T-helper 1 cell treated with Interleukin-12 subunit alpha and Interleukin-12 subunit beta and Interleukin-4 antibody, amounts not matched to agents 30 μg/mL and 1 μg/mL, for 36 hours (primary cell): ENCODE data around the gene PCDHGB6.
"Not testable (repeated sequence)": the region's sequence is repeated elsewhere in the genome, so short reads cannot be mapped to it uniquely, and the experiment has no call there.

Experiments
- H3K27ac Mint-ChIP-seq: one replicate; pipeline ENCODE4 v1.8.0; 2021; ENCODE audit warnings: mild to moderate bottlenecking, mixed read lengths
- H3K27me3 Mint-ChIP-seq: one replicate; pipeline ENCODE4 v1.8.0; 2021; ENCODE audit warnings: low read depth, mixed read lengths
- H3K36me3 Mint-ChIP-seq: one replicate; pipeline ENCODE4 v1.8.0; 2021; ENCODE audit warnings: low read depth, mixed read lengths
- H3K4me1 Mint-ChIP-seq: one replicate; pipeline ENCODE4 v1.8.0; 2021; ENCODE audit warnings: low read depth, mixed read lengths
- H3K4me3 Mint-ChIP-seq: one replicate; pipeline ENCODE4 v1.8.0; 2021; ENCODE audit warnings: mild to moderate bottlenecking, moderate library complexity, mixed read lengths
- H3K9me3 Mint-ChIP-seq: one replicate; pipeline ENCODE4 v1.8.0; 2021; ENCODE audit warnings: mixed read lengths

The PCDHGB6 gene

DNA sequence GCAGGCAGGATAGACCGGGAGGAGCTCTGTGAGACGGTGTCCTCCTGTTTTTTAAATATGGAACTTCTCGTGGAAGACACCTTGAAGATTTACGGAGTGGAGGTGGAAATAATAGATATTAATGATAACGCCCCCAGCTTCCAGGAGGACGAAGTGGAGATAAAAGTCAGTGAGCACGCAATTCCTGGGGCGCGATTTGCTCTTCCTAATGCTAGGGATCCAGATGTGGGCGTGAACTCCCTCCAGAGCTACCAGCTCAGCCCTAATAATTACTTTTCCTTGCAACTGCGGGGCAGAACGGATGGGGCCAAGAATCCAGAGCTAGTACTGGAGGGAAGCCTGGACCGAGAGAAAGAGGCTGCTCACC, 13.7 kb downstream of the PCDHGB6 start:
- peak overlapping the region; percentile 77 for H3K4me3 Mint-ChIP-seq
- no peaks in the 10 kb centered on the region for H3K36me3 Mint-ChIP-seq
- H3K27ac Mint-ChIP-seq, result no peak overlapping the region
- peaks cover 67% of the 10 kb centered on the region for H3K27me3 Mint-ChIP-seq
- peaks cover 8% of the 10 kb centered on the region for H3K4me1 Mint-ChIP-seq
- peaks cover 28% of the 10 kb centered on the region for H3K9me3 Mint-ChIP-seq

- Mint-ChIP-seq H3K4me1 (peaks cover 6% of the 10 kb centered on the region), H3K27ac (no peak overlapping the region), H3K4me3 (no peak overlapping the region), H3K27me3 (peaks cover 60% of the 10 kb centered on the region), H3K9me3 (peaks cover 27% of the 10 kb centered on the region), H3K36me3 (no peaks in the 10 kb centered on the region)
These were observed 15.0 kb downstream of the PCDHGB6 start for GRCh38 chr5:141422742-141423291.

DNA sequence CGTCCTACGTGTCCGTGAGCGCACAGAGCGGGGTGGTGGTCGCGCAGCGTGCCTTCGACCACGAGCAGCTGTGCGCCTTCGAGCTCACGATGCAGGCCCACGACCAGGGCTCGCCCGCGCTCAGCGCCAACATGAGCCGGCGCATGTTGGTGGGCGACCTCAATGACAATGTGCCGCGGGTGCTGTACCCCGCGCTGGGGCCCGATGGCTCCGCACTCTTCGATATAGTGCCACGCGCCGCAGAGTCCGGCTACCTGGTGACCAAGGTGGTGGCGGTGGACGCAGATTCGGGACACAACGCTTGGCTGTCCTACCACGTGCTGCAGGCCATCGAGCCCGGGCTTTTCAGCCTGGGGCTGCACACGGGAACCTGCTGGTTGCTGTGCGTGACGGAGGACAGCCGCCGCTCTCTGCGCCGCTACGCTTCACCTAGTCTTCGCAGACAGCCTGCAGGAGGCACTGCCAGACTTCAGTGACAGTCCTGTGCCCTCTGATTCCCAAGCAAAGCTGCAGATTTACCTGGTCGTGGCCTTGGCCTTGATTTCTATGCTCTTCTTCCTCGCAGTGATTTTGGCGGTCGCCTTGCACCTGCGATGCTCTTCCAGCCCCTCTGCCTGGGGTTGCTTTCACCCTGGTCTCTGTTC, 20.1 kb downstream of the PCDHGB6 start:
- H3K27me3 Mint-ChIP-seq, result peaks cover 43% of the 10 kb centered on the region

GRCh38 chr5:141430332-141431113, 22.7 kb downstream of the PCDHGB6 start, which contains the start of gene PCDHGA12:
Gene PCDHGA12, plus strand, starts transcription at chr5:141430507. Its CDS starts 253 bp downstream, at chr5:141430760.
- Mint-ChIP-seq H3K4me3 (peak within 1 kb of the TSS; percentile 77), H3K27me3 (peaks cover 29% of the 10 kb centered on the region), H3K27ac (peak within 1 kb of the TSS; percentile 73), H3K36me3 (peaks cover 5% of the 10 kb centered on the region), H3K9me3 (peaks cover 21% of the 10 kb centered on the region), H3K4me1 (peaks cover 6% of the 10 kb centered on the region)

More for the DNA sequence above, 20.1 kb downstream of the PCDHGB6 start:
- H3K27ac Mint-ChIP-seq, result no peak overlapping the region
- peaks cover 2% of the 10 kb centered on the region for H3K36me3 Mint-ChIP-seq
- H3K4me1 Mint-ChIP-seq, result peaks cover 3% of the 10 kb centered on the region
- H3K4me3 Mint-ChIP-seq, result no peak overlapping the region
- H3K9me3 Mint-ChIP-seq, result peaks cover 19% of the 10 kb centered on the region

DNA sequence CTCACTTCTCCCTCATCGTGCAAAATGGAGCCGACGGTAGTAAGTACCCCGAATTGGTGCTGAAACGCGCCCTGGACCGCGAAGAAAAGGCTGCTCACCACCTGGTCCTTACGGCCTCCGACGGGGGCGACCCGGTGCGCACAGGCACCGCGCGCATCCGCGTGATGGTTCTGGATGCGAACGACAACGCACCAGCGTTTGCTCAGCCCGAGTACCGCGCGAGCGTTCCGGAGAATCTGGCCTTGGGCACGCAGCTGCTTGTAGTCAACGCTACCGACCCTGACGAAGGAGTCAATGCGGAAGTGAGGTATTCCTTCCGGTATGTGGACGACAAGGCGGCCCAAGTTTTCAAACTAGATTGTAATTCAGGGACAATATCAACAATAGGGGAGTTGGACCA, 23.5 kb downstream of the PCDHGB6 start:
- Mint-ChIP-seq H3K36me3 (peaks cover 5% of the 10 kb centered on the region), H3K9me3 (peaks cover 21% of the 10 kb centered on the region), H3K27ac (no peak overlapping the region), H3K4me1 (peaks cover 6% of the 10 kb centered on the region), H3K27me3 (peaks cover 29% of the 10 kb centered on the region), H3K4me3 (peak overlapping the region; percentile 62)

DNA sequence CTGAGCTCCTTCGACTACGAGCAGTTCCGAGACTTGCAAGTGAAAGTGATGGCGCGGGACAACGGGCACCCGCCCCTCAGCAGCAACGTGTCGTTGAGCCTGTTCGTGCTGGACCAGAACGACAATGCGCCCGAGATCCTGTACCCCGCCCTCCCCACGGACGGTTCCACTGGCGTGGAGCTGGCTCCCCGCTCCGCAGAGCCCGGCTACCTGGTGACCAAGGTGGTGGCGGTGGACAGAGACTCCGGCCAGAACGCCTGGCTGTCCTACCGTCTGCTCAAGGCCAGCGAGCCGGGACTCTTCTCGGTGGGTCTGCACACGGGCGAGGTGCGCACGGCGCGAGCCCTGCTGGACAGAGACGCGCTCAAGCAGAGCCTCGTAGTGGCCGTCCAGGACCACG, 24.5 kb downstream of the PCDHGB6 start:
- H3K4me3 Mint-ChIP-seq, H3K27ac Mint-ChIP-seq, H3K4me1 Mint-ChIP-seq, H3K36me3 Mint-ChIP-seq: not testable (repeated sequence)
- Mint-ChIP-seq H3K27me3 (peaks cover 29% of the 10 kb centered on the region), H3K9me3 (peaks cover 21% of the 10 kb centered on the region)

GRCh38 chr5:141432726-141433125, 24.9 kb downstream of the PCDHGB6 start:
- H3K27ac Mint-ChIP-seq, H3K4me1 Mint-ChIP-seq, H3K4me3 Mint-ChIP-seq, H3K36me3 Mint-ChIP-seq: not testable (repeated sequence)
- Mint-ChIP-seq H3K27me3 (peaks cover 29% of the 10 kb centered on the region), H3K9me3 (peaks cover 21% of the 10 kb centered on the region)

GRCh38 chr5:141434006-141434405, 26.2 kb downstream of the PCDHGB6 start:
- peaks cover 21% of the 10 kb centered on the region for H3K9me3 Mint-ChIP-seq
- H3K4me1 Mint-ChIP-seq, result peaks cover 6% of the 10 kb centered on the region
- H3K36me3 Mint-ChIP-seq, result peaks cover 5% of the 10 kb centered on the region
- peaks cover 29% of the 10 kb centered on the region for H3K27me3 Mint-ChIP-seq
- no peak overlapping the region for H3K4me3 Mint-ChIP-seq
- no peak overlapping the region for H3K27ac Mint-ChIP-seq

GRCh38 chr5:141437221-141437620, 29.4 kb downstream of the PCDHGB6 start:
- Mint-ChIP-seq H3K36me3 (peaks cover 3% of the 10 kb centered on the region), H3K27me3 (peaks cover 10% of the 10 kb centered on the region), H3K27ac (no peak overlapping the region), H3K4me1 (peaks cover 2% of the 10 kb centered on the region), H3K4me3 (no peak overlapping the region), H3K9me3 (peaks cover 8% of the 10 kb centered on the region)

DNA sequence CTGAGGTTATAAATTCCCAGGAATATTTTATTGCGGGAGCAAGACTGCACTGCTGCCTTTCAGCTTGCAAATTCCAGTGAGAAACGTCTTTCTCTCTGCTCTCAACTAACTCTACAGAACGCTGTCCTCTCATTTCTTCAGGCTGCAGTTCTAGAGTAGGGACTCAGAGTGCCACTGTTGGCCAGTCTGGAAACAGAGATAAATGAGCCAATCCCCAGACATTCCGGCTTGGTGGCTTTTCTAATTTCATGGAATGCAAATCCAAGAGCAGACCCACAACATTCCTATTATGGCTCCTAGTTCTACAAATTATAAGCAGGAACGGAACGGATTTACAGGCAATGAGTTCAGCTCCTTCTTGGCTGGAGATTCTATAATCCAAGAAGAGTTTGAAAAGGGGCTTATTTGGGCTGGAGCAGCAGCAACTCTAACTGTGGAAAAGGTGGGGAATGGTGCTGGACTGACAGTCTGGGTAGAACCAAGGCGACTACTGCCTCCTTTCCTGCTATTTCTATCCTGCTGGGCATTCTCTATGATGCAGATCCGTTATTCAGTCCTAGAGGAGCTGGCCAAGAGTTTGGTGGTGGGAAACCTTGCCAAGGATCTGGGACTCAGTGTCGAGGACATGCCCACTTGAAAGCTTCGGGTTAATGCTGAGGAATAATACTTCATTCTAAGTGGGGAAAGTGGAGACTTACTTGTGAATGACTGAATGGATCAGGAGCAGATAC, 31.8 kb downstream of the PCDHGB6 start:
- no peak overlapping the region for H3K4me3 Mint-ChIP-seq
- H3K27me3 Mint-ChIP-seq, result peaks cover 4% of the 10 kb centered on the region
- H3K4me1 Mint-ChIP-seq, result no peaks in the 10 kb centered on the region
- no peaks in the 10 kb centered on the region for H3K9me3 Mint-ChIP-seq
- no peak overlapping the region for H3K27ac Mint-ChIP-seq
- no peaks in the 10 kb centered on the region for H3K36me3 Mint-ChIP-seq

DNA sequence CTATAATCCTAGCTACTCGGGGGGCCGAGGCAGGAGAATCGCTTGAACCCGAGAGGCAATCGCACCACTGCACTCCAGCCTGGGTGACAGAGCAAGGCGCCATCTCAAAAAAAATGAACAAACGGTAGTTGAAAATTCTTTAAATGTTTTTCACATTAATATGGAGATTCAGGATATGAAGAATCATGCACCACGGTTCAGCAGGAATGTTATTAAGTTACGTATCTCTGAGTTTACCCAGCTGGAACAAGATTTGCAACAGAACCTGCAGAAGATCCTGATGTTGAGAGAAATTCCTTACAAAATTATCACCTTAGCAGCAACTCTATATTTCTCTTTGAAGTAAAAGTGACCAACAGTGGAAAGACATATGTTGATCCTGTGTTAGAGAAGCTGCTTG, 32.5 kb downstream of the PCDHGB6 start:
- Mint-ChIP-seq H3K36me3 (no peaks in the 10 kb centered on the region), H3K4me3 (no peak overlapping the region), H3K27ac (no peak overlapping the region), H3K27me3 (peaks cover 4% of the 10 kb centered on the region), H3K9me3 (no peaks in the 10 kb centered on the region), H3K4me1 (no peaks in the 10 kb centered on the region)

GRCh38 chr5:141441571-141442170, 33.9 kb downstream of the PCDHGB6 start:
- no peaks in the 10 kb centered on the region for H3K9me3 Mint-ChIP-seq
- peaks cover under 1% of the 10 kb centered on the region for H3K27me3 Mint-ChIP-seq
- no peak overlapping the region for H3K27ac Mint-ChIP-seq
- H3K4me3 Mint-ChIP-seq, result no peak overlapping the region
- no peaks in the 10 kb centered on the region for H3K36me3 Mint-ChIP-seq
- no peaks in the 10 kb centered on the region for H3K4me1 Mint-ChIP-seq
